ENCODE results near the gene PEX13.

DNA sequence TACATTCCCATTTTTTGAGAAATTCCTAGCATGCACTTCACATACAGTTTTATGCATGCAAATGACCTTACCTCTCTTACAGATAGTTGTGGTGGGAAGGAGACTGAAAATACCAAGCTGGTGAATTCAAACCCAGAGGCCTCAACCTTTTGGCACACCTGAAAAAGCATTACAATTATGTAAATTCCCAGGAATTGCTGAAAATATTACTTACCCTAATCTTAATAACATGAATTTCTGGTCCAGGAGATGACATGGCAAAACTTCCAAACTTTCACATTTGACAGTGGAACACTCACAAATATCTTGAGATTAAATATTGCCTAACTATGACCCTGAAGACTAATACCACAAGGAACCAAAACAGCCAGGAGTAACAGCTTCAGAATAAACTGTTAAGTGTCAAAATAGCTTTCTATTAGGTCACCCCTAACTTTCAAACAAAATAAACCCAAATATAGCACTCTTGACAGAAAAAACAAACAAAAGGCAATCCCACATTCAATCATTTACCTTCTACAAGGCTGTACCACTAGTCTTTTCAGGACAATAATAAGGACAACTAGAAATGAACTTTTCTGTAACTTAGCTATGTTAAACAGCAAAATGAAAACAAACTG is 10.9 kb upstream of the PEX13 start:
- no peak for TF ChIP-seq EZH2 (IDR thresholded peaks at IDR 0.05; ENCODE audit: borderline replicate concordance, control insufficient read depth, low read depth, low read length)
- TF ChIP-seq, protein P1, sequence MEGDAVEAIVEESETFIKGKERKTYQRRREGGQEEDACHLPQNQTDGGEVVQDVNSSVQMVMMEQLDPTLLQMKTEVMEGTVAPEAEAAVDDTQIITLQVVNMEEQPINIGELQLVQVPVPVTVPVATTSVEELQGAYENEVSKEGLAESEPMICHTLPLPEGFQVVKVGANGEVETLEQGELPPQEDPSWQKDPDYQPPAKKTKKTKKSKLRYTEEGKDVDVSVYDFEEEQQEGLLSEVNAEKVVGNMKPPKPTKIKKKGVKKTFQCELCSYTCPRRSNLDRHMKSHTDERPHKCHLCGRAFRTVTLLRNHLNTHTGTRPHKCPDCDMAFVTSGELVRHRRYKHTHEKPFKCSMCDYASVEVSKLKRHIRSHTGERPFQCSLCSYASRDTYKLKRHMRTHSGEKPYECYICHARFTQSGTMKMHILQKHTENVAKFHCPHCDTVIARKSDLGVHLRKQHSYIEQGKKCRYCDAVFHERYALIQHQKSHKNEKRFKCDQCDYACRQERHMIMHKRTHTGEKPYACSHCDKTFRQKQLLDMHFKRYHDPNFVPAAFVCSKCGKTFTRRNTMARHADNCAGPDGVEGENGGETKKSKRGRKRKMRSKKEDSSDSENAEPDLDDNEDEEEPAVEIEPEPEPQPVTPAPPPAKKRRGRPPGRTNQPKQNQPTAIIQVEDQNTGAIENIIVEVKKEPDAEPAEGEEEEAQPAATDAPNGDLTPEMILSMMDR (IDR thresholded peaks at IDR 0.05 in 2 of 3, conservative IDR thresholded peaks at IDR 0.05 in 1 of 3; ENCODE audit: control insufficient read depth in 2 of 3, extremely low read depth in 1 of 3, insufficient read depth in 1 of 3, low read depth in 3 of 3, low read length in 3 of 3): no peak
- no peak for TF ChIP-seq TCF3 (IDR thresholded peaks at IDR 0.05; ENCODE audit: borderline replicate concordance, insufficient read depth, low read depth, low read length)
- TF ChIP-seq ZNF274 (IDR thresholded peaks at IDR 0.05; ENCODE audit: insufficient read depth, insufficient read length): no peak
- no peak for TF ChIP-seq HDGF (IDR thresholded peaks at IDR 0.05)
- no peak for TF ChIP-seq SP1 (IDR thresholded peaks at IDR 0.05; ENCODE audit: low read depth, low read length)
- TF ChIP-seq MXI1 (IDR thresholded peaks at IDR 0.05; ENCODE audit: low read depth, low read length): no peak
- TF ChIP-seq DPF2 (IDR thresholded peaks at IDR 0.05): no peak

All from GM12878 (cell line).